ENCODE results near the gene CHTOP.

The CHTOP gene

DNA sequence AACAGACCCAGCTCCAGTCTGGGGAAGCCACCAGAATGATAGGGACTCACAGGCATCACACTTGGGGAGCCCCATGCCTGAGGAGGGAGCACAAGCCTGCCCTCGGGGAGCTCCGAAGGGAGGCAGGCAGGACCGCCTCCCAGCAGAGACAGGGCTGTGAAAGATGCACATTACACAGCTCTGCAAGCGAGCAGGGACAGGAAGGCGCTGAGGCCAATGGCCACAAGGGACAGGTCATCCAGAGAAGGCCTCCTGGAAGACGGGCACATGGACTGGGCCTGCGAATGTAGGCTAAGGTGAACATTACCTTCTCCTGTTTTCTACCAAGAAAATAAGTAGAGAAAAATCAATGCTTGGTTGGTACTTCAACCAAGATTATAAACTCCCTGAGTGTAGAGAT lies 48.9 kb downstream of the CHTOP start:
- TF ChIP-seq ATF2 (tag by site-specific recombination; IDR thresholded peaks at IDR 0.05; ENCODE audit: low read depth) (no peak), SCRT1 (tag by site-specific recombination; IDR thresholded peaks at IDR 0.05; ENCODE audit: borderline replicate concordance) (no peak), ZFP37 (tag by site-specific recombination; IDR thresholded peaks at IDR 0.05) (no peak), FEZF1 (tag by site-specific recombination; IDR thresholded peaks at IDR 0.05) (no peak), ZNF280C (tag by site-specific recombination; IDR thresholded peaks at IDR 0.05) (no peak), GFI1B (tag by site-specific recombination; IDR thresholded peaks at IDR 0.05) (no peak), ZNF302 (tag by site-specific recombination; IDR thresholded peaks at IDR 0.05; ENCODE audit: low read depth) (no peak), ZBTB8A (tag by site-specific recombination; IDR thresholded peaks at IDR 0.05) (no peak), BCL11A (tag by site-specific recombination; IDR thresholded peaks at IDR 0.05; ENCODE audit: low read depth) (no peak), ZNF830 (tag by site-specific recombination; IDR thresholded peaks at IDR 0.05; ENCODE audit: low read depth) (no peak), MEIS1 (CRISPR knock-in tag; IDR thresholded peaks at IDR 0.05; ENCODE audit: borderline replicate concordance) (no peak), PRDM6 (tag by site-specific recombination; IDR thresholded peaks at IDR 0.05) (no peak)
- TF ChIP-seq, protein P1, sequence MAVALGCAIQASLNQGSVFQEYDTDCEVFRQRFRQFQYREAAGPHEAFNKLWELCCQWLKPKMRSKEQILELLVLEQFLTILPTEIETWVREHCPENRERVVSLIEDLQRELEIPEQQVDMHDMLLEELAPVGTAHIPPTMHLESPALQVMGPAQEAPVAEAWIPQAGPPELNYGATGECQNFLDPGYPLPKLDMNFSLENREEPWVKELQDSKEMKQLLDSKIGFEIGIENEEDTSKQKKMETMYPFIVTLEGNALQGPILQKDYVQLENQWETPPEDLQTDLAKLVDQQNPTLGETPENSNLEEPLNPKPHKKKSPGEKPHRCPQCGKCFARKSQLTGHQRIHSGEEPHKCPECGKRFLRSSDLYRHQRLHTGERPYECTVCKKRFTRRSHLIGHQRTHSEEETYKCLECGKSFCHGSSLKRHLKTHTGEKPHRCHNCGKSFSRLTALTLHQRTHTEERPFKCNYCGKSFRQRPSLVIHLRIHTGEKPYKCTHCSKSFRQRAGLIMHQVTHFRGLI (tag by site-specific recombination; IDR thresholded peaks at IDR 0.05): no peak
- TF ChIP-seq, protein P2, sequence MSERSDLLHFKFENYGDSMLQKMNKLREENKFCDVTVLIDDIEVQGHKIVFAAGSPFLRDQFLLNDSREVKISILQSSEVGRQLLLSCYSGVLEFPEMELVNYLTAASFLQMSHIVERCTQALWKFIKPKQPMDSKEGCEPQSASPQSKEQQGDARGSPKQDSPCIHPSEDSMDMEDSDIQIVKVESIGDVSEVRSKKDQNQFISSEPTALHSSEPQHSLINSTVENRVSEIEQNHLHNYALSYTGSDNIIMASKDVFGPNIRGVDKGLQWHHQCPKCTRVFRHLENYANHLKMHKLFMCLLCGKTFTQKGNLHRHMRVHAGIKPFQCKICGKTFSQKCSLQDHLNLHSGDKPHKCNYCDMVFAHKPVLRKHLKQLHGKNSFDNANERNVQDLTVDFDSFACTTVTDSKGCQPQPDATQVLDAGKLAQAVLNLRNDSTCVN (tag by site-specific recombination; optimal IDR thresholded peaks at IDR 0.05): no peak
- no peak overlapping the region for H3K27ac ChIP-seq (ENCODE audit: extremely low read depth, low read depth, low read length)
- no peaks in the 10 kb centered on the region for H3K9me3 ChIP-seq (ENCODE audit: control insufficient read depth, insufficient read depth, low read depth, low read length)
- POLR2A ChIA-PET: no interaction called here
- no peaks in the 10 kb centered on the region; the same call in 1 of the 2 replicates for H3K4me1 ChIP-seq (ENCODE audit: control insufficient read depth, insufficient read depth, low read length)
- CTCF ChIA-PET: no interaction called here
- no peak overlapping the region for H3K4me3 ChIP-seq (ENCODE audit: low read depth, low read length)
- no peaks in the 10 kb centered on the region for H3K36me3 ChIP-seq (ENCODE audit: control insufficient read depth in 2 of 2, insufficient read depth in 1 of 2, low read length in 2 of 2)

DNA sequence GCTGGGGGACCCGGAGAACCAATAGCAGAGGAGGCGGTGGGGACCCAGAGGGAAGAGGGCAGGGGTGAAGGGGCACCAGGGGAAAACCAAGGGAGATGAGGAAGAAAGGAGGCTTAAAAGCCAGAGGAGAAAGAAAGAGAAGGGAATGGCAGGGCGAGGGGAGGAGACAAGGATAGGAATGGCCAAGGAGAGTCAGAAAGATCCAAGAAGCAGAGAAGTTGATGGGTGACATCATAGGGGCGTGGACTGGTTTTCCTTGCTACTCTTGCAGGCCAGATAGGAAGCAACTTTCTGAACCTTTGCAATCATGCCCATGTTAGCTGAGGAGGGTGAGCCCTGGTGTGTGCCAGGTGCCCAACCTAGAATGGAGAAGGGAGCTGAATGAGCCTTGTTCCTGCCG lies 50.0 kb downstream of the CHTOP start:
- Histone ChIP-seq H3K27ac (ENCODE audit: extremely low read depth, low read depth, low read length) (no peak overlapping the region), H3K4me1 (ENCODE audit: control insufficient read depth, insufficient read depth, low read length) (no peaks in the 10 kb centered on the region; the same call in 1 of the 2 replicates), H3K36me3 (ENCODE audit: control insufficient read depth in 2 of 2, insufficient read depth in 1 of 2, low read length in 2 of 2) (no peaks in the 10 kb centered on the region), H3K9me3 (ENCODE audit: control insufficient read depth, insufficient read depth, low read depth, low read length) (no peaks in the 10 kb centered on the region), H3K4me3 (ENCODE audit: low read depth, low read length) (no peak overlapping the region)
- CTCF ChIA-PET: interaction anchor here (0.6 to 0.7 kb wide), 2 partner anchors 12 to 260 kb away, joined by 3 read pairs; no protein-coding TSS in a partner anchor
- POLR2A ChIA-PET: interaction anchor here (0.7 to 1.0 kb wide), 2 partner anchors 13 to 52 kb away, joined by 3 read pairs; partner anchors contain the start of gene ILF2
- TF ChIP-seq ZBTB21 (tag by site-specific recombination; IDR thresholded peaks at IDR 0.05): 0 out of 2 replicates have a peak, but pooled peaks have one; percentile 26
- no peak for TF ChIP-seq FEZF1 (tag by site-specific recombination; IDR thresholded peaks at IDR 0.05)
- no peak for TF ChIP-seq MZF1 (tag by site-specific recombination; IDR thresholded peaks at IDR 0.05; ENCODE audit: borderline replicate concordance)
- no peak for TF ChIP-seq ZNF530 (tag by site-specific recombination; IDR thresholded peaks at IDR 0.05; ENCODE audit: low read depth)
- TF ChIP-seq ZNF350 (tag by site-specific recombination; IDR thresholded peaks at IDR 0.05): no peak
- no peak for TF ChIP-seq ZBTB1 (tag by site-specific recombination; IDR thresholded peaks at IDR 0.05)
- TF ChIP-seq ZNF701 (tag by site-specific recombination; IDR thresholded peaks at IDR 0.05): no peak
- TF ChIP-seq, protein P3, sequence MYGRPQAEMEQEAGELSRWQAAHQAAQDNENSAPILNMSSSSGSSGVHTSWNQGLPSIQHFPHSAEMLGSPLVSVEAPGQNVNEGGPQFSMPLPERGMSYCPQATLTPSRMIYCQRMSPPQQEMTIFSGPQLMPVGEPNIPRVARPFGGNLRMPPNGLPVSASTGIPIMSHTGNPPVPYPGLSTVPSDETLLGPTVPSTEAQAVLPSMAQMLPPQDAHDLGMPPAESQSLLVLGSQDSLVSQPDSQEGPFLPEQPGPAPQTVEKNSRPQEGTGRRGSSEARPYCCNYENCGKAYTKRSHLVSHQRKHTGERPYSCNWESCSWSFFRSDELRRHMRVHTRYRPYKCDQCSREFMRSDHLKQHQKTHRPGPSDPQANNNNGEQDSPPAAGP (tag by site-specific recombination; IDR thresholded peaks at IDR 0.05): peak; percentile 44; the same call in 1 of the 2 replicates
- TF ChIP-seq YY1 (tag by site-specific recombination; IDR thresholded peaks at IDR 0.05): no peak
- no peak for TF ChIP-seq ZNF175 (tag by site-specific recombination; IDR thresholded peaks at IDR 0.05)
- no peak for TF ChIP-seq SALL2 (tag by site-specific recombination; IDR thresholded peaks at IDR 0.05; ENCODE audit: borderline replicate concordance)
- no peak for TF ChIP-seq ZNF777 (tag by site-specific recombination; IDR thresholded peaks at IDR 0.05; ENCODE audit: borderline replicate concordance)
- no peak for TF ChIP-seq GLIS2 (tag by site-specific recombination; IDR thresholded peaks at IDR 0.05)
- TF ChIP-seq OVOL3 (tag by site-specific recombination; IDR thresholded peaks at IDR 0.05): no peak
